GM23338 (cell line): ENCODE results near the gene CALY. TPM values are rescaled to one million over a fixed set of nuclear protein-coding genes. Genes with fewer than 3 reads are reported as not detected.

Experiments
- ATAC-seq: fragments of 200-7000 bp; cut with Tn5 transposase; 3 replicates; pipeline ENCODE4 v1.9.1; 2020
- DNase-seq: peaks from one replicate; pipeline ENCODE4 v3.0.0-alpha.2; 2015; ENCODE audit warnings: low spot score
- H2AFZ ChIP-seq: fragments of 200-600 bp; sonication (generic); 2 replicates; pipeline ENCODE4 v1.8.0; 2016; ENCODE audit warnings: antibody characterized with exemption, mild to moderate bottlenecking, moderate library complexity
- H3F3A ChIP-seq: fragments of 200-600 bp; sonication (generic); replicated peaks from 2 replicates; pipeline ENCODE4 v1.8.0; 2017; ENCODE audit warnings: antibody characterized with exemption, mixed run types, low read depth
- H3K27ac ChIP-seq: fragments of 200-600 bp; sonication (generic); 2 replicates; pipeline ENCODE4 v1.6.1; 2016; ENCODE audit warnings: low read depth
- H3K27me3 ChIP-seq: fragments of 200-600 bp; sonication (generic); 2 replicates; pipeline ENCODE4 v1.8.0; 2016; ENCODE audit warnings: mild to moderate bottlenecking, mixed run types, moderate library complexity; ENCODE audit not compliant: insufficient read depth
- H3K36me3 ChIP-seq: fragments of 200-600 bp; sonication (generic); 2 replicates; pipeline ENCODE4 v1.8.0; 2016; ENCODE audit warnings: mild to moderate bottlenecking; ENCODE audit not compliant: insufficient read depth
- H3K4me1 ChIP-seq: fragments of 200-600 bp; sonication (generic); 2 replicates; pipeline ENCODE4 v1.8.0; 2016; ENCODE audit warnings: mild to moderate bottlenecking, moderate library complexity; ENCODE audit not compliant: insufficient read depth
- H3K4me2 ChIP-seq: fragments of 200-600 bp; sonication (generic); 2 replicates; pipeline ENCODE4 v1.7.1; 2017; ENCODE audit warnings: mixed run types
- H3K4me3 ChIP-seq: fragments of 200-600 bp; sonication (generic); 2 replicates; pipeline ENCODE4 v1.6.1; 2016; ENCODE audit warnings: mixed run types
- H3K79me2 ChIP-seq: fragments of 200-600 bp; sonication (generic); replicated peaks from 2 replicates; pipeline ENCODE4 v1.8.0; 2017; ENCODE audit warnings: mild to moderate bottlenecking; ENCODE audit not compliant: insufficient read depth
- H3K9me2 ChIP-seq: fragments of 200-600 bp; sonication (generic); 2 replicates; pipeline ENCODE4 v1.8.0; 2017; ENCODE audit not compliant: insufficient read depth
- H4K20me1 ChIP-seq: fragments of 200-600 bp; sonication (generic); replicated peaks from 2 replicates; pipeline ENCODE4 v1.8.0; 2017; ENCODE audit warnings: mild to moderate bottlenecking; ENCODE audit not compliant: insufficient read depth
- H3K27ac Mint-ChIP-seq: 2 replicates; pipeline ENCODE4 v1.8.0; 2020; ENCODE audit warnings: inconsistent platforms, mild to moderate bottlenecking, moderate library complexity, mixed read lengths
- H3K27me3 Mint-ChIP-seq: 3 replicates; pipeline ENCODE4 v1.8.0; 2022; ENCODE audit warnings: low read depth, mild to moderate bottlenecking, moderate library complexity, mixed read lengths, inconsistent platforms; ENCODE audit not compliant: insufficient read depth, poor library complexity
- H3K36me3 Mint-ChIP-seq: 3 replicates; pipeline ENCODE4 v1.8.0; 2021; ENCODE audit warnings: low read depth, mild to moderate bottlenecking, inconsistent platforms, moderate library complexity, mixed read lengths
- H3K4me1 Mint-ChIP-seq: 3 replicates; pipeline ENCODE4 v1.8.0; 2020; ENCODE audit warnings: mild to moderate bottlenecking, inconsistent platforms, mixed read lengths
- H3K4me3 Mint-ChIP-seq: 3 replicates; pipeline ENCODE4 v1.8.0; 2021; ENCODE audit warnings: moderate library complexity, mild to moderate bottlenecking, inconsistent platforms, mixed read lengths
- H3K9me3 Mint-ChIP-seq: 3 replicates; pipeline ENCODE4 v1.8.0; 2020; ENCODE audit warnings: moderate library complexity, mild to moderate bottlenecking, inconsistent platforms, mixed read lengths
- CREB1 ChIP-seq: fragments of 250-450 bp; sonication (Bioruptor Pico); IDR thresholded peaks from 2 replicates; pipeline ENCODE4 v1.5.0; 2020; ENCODE audit warnings: low read depth, mild to moderate bottlenecking, moderate library complexity
- EZH2 ChIP-seq: fragments of 200-600 bp; sonication (generic); IDR thresholded peaks from one replicate; pipeline ENCODE4 v1.8.0; 2017; ENCODE audit warnings: antibody characterized with exemption, mild to moderate bottlenecking, low read depth; ENCODE audit not compliant: unreplicated experiment
- EZH2phosphoT487 ChIP-seq: fragments of 200-600 bp; sonication (generic); IDR thresholded peaks from one replicate; pipeline ENCODE4 v1.8.1; 2018; ENCODE audit warnings: antibody characterized with exemption; ENCODE audit not compliant: unreplicated experiment
- JUNB ChIP-seq: IDR thresholded peaks from one replicate; pipeline ENCODE4 v1.6.1; 2016; ENCODE audit warnings: antibody characterized with exemption; ENCODE audit not compliant: unreplicated experiment
- NANOG ChIP-seq: IDR thresholded peaks from 2 replicates; pipeline ENCODE4 v1.6.1; 2016; ENCODE audit warnings: antibody characterized with exemption, borderline replicate concordance
- POLR2AphosphoS5 ChIP-seq: IDR thresholded peaks from 2 replicates; pipeline ENCODE4 v1.6.1; 2016; ENCODE audit warnings: antibody characterized with exemption, low read depth
- STAT1 ChIP-seq: IDR thresholded peaks from one replicate; pipeline ENCODE4 v1.6.1; 2016; ENCODE audit warnings: antibody characterized with exemption; ENCODE audit not compliant: unreplicated experiment
- ZNF114 ChIP-seq: fragments of 250-450 bp; sonication (Bioruptor Pico); IDR thresholded peaks from 2 replicates; pipeline ENCODE4 v1.5.0; 2020; ENCODE audit warnings: mild to moderate bottlenecking, moderate library complexity
- ZNF331 ChIP-seq: fragments of 250-450 bp; sonication (Bioruptor Pico); IDR thresholded peaks from 2 replicates; pipeline ENCODE4 v1.5.0; 2020; ENCODE audit warnings: low read depth, mild to moderate bottlenecking, moderate library complexity
- polyA plus RNA-seq: library from polyadenylated mRNA; unstranded; fragments of >200 nt; fragmentation: Nextera tagmentation; extraction: Ambion mirVana; gene quantifications from 2 replicates; pipeline ENCODE4 v1.2.1, GENCODE V29; 2016
- total RNA-seq: library from RNA; depleted of rRNA; stranded (reverse); fragments of >200 nt; shearing (Covaris generic); gene quantifications from 2 replicates; pipeline ENCODE4 v1.2.3, GENCODE V29; 2014
- TF ChIP-seq, protein P1 (sequence below): IDR thresholded peaks from one replicate; pipeline ENCODE4 v1.6.1; 2018; ENCODE audit warnings: antibody characterized with exemption; ENCODE audit not compliant: unreplicated experiment
- TF ChIP-seq, protein P2 (sequence below): fragments of 250-450 bp; sonication (Bioruptor Pico); IDR thresholded peaks from 2 replicates; pipeline ENCODE4 v1.5.0; 2020; ENCODE audit warnings: mild to moderate bottlenecking, moderate library complexity
- TF ChIP-seq, protein P3 (sequence below), 2 experiments: fragments of 200-600 bp in 1 of 2; sonication (generic) in 1 of 2; conservative IDR thresholded peaks; 2 replicates each; pipeline versions ENCODE4 v1.5.1 to v1.6.1; 2016 to 2017; ENCODE audit warnings: antibody characterized with exemption in 2 of 2, low read depth in 2 of 2, mild to moderate bottlenecking in 2 of 2, moderate library complexity in 1 of 2

The CALY gene
- total and polyA plus RNA-seq, 2 experiments from 2014 or later, result 1.0 to 8.0 TPM

DNA sequence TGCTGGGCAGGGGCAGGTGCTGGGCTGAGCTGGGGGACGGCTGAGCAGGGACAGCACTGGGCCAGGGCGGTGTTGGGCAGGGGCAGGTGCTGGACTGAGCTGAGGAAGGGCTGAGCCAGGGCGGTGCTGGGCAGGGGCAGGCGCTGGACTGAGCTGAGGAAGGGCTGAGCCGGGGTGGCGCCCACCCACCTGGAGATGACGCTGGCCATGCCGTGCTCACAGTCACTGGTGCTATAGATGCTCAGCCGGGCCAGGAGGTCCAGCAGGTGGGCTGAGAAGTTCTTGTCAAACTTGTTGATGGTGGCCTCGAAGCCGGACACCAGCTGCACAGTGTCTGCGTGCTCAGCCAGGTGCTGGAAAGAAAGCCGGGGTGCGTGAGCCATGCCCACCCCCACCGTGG lies 55.6 kb downstream of the CALY start (continued):
- TF ChIP-seq STAT1 (no peak), JUNB (no peak), POLR2AphosphoS5 (no peak), CREB1 (CRISPR knock-in tag) (no peak)
- TF ChIP-seq, protein P1, sequence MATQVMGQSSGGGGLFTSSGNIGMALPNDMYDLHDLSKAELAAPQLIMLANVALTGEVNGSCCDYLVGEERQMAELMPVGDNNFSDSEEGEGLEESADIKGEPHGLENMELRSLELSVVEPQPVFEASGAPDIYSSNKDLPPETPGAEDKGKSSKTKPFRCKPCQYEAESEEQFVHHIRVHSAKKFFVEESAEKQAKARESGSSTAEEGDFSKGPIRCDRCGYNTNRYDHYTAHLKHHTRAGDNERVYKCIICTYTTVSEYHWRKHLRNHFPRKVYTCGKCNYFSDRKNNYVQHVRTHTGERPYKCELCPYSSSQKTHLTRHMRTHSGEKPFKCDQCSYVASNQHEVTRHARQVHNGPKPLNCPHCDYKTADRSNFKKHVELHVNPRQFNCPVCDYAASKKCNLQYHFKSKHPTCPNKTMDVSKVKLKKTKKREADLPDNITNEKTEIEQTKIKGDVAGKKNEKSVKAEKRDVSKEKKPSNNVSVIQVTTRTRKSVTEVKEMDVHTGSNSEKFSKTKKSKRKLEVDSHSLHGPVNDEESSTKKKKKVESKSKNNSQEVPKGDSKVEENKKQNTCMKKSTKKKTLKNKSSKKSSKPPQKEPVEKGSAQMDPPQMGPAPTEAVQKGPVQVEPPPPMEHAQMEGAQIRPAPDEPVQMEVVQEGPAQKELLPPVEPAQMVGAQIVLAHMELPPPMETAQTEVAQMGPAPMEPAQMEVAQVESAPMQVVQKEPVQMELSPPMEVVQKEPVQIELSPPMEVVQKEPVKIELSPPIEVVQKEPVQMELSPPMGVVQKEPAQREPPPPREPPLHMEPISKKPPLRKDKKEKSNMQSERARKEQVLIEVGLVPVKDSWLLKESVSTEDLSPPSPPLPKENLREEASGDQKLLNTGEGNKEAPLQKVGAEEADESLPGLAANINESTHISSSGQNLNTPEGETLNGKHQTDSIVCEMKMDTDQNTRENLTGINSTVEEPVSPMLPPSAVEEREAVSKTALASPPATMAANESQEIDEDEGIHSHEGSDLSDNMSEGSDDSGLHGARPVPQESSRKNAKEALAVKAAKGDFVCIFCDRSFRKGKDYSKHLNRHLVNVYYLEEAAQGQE, result no peak

DNA sequence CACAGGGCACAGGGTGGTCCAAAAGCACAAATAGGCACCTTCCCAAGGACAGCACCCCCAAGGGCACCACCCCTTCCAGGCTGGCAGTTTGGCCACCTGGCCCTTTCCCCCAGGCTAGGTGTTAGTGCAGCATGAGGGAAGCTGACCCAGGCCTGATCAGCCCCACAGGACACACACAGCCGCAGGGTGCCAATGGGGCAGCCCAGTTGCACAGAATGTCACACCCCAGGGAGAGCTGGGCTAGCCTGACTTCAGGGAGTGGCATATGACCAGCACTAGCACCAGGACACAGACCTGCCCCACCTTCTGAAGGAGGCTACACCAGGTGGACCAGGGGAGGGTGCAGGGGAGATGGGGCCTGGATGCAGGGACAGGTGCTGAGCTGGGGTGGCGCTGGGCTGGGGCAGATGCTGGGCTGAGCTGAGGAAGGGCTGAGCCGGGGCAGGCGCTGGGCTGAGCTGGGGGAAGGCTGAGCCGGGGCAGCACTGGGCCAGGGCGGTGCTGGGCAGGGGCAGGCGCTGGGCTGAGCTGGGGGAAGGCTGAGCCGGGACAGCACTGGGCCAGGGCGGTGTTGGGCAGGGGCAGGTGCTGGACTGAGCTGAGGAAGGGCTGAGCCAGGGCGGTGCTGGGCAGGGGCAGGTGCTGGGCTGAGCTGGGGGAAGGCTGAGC lies 56.2 kb downstream of the CALY start:
- Histone ChIP-seq H3K4me3 (no peak overlapping the region), H3K27ac (no peak overlapping the region), H3K79me2 (no peaks in the 10 kb centered on the region), H3K36me3 (0 out of 2 replicates have a peak, but pooled peaks cover 10% of the 10 kb centered on the region), H3K9me2 (no peaks in the 10 kb centered on the region), H3K4me1 (no peaks in the 10 kb centered on the region), H3F3A (no peaks in the 10 kb centered on the region), H3K4me2 (no peak overlapping the region), H3K27me3 (no peaks in the 10 kb centered on the region), H2AFZ (no peak overlapping the region), H4K20me1 (no peaks in the 10 kb centered on the region)
- Mint-ChIP-seq H3K36me3 (peaks cover 31% of the 10 kb centered on the region), H3K27me3 (peaks cover 3% of the 10 kb centered on the region), H3K27ac (no peak overlapping the region), H3K4me3 (no peak overlapping the region), H3K4me1 (peaks cover 4% of the 10 kb centered on the region; the same call in 2 of the 3 replicates), H3K9me3 (no peaks in the 10 kb centered on the region)
- no peak for DNase-seq
- no peak for ATAC-seq
- TF ChIP-seq ZNF114 (CRISPR knock-in tag) (no peak), STAT1 (no peak), EZH2 (no peak), NANOG (no peak), EZH2phosphoT487 (no peak), ZNF331 (CRISPR knock-in tag) (no peak), POLR2AphosphoS5 (no peak), CREB1 (CRISPR knock-in tag) (no peak)
- TF ChIP-seq, protein P2, sequence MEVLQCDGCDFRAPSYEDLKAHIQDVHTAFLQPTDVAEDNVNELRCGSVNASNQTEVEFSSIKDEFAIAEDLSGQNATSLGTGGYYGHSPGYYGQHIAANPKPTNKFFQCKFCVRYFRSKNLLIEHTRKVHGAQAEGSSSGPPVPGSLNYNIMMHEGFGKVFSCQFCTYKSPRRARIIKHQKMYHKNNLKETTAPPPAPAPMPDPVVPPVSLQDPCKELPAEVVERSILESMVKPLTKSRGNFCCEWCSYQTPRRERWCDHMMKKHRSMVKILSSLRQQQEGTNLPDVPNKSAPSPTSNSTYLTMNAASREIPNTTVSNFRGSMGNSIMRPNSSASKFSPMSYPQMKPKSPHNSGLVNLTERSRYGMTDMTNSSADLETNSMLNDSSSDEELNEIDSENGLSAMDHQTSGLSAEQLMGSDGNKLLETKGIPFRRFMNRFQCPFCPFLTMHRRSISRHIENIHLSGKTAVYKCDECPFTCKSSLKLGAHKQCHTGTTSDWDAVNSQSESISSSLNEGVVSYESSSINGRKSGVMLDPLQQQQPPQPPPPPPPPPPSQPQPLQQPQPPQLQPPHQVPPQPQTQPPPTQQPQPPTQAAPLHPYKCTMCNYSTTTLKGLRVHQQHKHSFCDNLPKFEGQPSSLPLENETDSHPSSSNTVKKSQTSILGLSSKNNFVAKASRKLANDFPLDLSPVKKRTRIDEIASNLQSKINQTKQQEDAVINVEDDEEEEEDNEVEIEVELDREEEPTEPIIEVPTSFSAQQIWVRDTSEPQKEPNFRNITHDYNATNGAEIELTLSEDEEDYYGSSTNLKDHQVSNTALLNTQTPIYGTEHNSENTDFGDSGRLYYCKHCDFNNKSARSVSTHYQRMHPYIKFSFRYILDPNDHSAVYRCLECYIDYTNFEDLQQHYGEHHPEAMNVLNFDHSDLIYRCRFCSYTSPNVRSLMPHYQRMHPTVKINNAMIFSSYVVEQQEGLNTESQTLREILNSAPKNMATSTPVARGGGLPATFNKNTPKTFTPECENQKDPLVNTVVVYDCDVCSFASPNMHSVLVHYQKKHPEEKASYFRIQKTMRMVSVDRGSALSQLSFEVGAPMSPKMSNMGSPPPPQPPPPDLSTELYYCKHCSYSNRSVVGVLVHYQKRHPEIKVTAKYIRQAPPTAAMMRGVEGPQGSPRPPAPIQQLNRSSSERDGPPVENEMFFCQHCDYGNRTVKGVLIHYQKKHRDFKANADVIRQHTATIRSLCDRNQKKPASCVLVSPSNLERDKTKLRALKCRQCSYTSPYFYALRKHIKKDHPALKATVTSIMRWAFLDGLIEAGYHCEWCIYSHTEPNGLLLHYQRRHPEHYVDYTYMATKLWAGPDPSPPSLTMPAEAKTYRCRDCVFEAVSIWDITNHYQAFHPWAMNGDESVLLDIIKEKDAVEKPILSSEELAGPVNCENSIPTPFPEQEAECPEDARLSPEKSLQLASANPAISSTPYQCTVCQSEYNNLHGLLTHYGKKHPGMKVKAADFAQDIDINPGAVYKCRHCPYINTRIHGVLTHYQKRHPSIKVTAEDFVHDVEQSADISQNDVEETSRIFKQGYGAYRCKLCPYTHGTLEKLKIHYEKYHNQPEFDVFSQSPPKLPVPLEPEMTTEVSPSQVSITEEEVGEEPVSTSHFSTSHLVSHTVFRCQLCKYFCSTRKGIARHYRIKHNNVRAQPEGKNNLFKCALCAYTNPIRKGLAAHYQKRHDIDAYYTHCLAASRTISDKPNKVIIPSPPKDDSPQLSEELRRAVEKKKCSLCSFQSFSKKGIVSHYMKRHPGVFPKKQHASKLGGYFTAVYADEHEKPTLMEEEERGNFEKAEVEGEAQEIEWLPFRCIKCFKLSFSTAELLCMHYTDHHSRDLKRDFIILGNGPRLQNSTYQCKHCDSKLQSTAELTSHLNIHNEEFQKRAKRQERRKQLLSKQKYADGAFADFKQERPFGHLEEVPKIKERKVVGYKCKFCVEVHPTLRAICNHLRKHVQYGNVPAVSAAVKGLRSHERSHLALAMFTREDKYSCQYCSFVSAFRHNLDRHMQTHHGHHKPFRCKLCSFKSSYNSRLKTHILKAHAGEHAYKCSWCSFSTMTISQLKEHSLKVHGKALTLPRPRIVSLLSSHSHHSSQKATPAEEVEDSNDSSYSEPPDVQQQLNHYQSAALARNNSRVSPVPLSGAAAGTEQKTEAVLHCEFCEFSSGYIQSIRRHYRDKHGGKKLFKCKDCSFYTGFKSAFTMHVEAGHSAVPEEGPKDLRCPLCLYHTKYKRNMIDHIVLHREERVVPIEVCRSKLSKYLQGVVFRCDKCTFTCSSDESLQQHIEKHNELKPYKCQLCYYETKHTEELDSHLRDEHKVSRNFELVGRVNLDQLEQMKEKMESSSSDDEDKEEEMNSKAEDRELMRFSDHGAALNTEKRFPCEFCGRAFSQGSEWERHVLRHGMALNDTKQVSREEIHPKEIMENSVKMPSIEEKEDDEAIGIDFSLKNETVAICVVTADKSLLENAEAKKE (CRISPR knock-in tag), result no peak
- TF ChIP-seq, protein P3, sequence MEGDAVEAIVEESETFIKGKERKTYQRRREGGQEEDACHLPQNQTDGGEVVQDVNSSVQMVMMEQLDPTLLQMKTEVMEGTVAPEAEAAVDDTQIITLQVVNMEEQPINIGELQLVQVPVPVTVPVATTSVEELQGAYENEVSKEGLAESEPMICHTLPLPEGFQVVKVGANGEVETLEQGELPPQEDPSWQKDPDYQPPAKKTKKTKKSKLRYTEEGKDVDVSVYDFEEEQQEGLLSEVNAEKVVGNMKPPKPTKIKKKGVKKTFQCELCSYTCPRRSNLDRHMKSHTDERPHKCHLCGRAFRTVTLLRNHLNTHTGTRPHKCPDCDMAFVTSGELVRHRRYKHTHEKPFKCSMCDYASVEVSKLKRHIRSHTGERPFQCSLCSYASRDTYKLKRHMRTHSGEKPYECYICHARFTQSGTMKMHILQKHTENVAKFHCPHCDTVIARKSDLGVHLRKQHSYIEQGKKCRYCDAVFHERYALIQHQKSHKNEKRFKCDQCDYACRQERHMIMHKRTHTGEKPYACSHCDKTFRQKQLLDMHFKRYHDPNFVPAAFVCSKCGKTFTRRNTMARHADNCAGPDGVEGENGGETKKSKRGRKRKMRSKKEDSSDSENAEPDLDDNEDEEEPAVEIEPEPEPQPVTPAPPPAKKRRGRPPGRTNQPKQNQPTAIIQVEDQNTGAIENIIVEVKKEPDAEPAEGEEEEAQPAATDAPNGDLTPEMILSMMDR (conservative IDR thresholded peaks at IDR 0.05; ENCODE audit: low read depth in 2 of 2), result no peak
